ENCODE measurements around the gene ZNF664.
"Not testable (repeated sequence)": the region's sequence is repeated elsewhere in the genome, so short reads cannot be mapped to it uniquely, and the experiment has no call there.

DNA sequence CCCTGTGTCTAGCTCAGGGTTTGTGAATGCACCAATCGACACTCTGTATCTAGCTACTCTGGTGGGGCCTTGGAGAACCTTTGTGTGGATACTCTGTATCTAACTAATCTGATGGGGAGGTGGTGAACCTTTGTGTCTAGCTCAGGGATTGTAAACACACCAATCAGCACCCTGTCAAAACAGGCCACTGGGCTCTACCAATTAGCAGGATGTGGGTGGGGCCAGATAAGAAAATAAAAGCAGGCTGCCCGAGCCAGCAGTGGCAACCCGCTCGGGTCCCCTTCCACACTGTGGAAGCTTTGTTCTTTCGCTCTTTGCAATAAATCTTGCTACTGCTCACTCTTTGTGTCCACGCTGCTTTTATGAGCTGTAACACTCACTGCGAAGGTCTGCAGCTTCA, 25.5 kb upstream of the ZNF664 start:
- TF ChIP-seq, protein P1, sequence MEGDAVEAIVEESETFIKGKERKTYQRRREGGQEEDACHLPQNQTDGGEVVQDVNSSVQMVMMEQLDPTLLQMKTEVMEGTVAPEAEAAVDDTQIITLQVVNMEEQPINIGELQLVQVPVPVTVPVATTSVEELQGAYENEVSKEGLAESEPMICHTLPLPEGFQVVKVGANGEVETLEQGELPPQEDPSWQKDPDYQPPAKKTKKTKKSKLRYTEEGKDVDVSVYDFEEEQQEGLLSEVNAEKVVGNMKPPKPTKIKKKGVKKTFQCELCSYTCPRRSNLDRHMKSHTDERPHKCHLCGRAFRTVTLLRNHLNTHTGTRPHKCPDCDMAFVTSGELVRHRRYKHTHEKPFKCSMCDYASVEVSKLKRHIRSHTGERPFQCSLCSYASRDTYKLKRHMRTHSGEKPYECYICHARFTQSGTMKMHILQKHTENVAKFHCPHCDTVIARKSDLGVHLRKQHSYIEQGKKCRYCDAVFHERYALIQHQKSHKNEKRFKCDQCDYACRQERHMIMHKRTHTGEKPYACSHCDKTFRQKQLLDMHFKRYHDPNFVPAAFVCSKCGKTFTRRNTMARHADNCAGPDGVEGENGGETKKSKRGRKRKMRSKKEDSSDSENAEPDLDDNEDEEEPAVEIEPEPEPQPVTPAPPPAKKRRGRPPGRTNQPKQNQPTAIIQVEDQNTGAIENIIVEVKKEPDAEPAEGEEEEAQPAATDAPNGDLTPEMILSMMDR (IDR thresholded peaks at IDR 0.05) = not testable (repeated sequence)
- TF ChIP-seq EZH2 (IDR thresholded peaks at IDR 0.05; ENCODE audit: borderline replicate concordance, insufficient read depth, low read depth, low read length, poor library complexity, severe bottlenecking) = not testable (repeated sequence)
